ENCODE results near the gene PRIMPOL.

Gene PRIMPOL

GRCh38 chr4:184743650-184744049 lies 94.1 kb downstream of the PRIMPOL start:
- peaks cover 30% of the 10 kb centered on the region for H3K4me1 ChIP-seq (ENCODE audit: low read depth, poor library complexity, severe bottlenecking)
- no peaks in the 10 kb centered on the region for H4K20me1 ChIP-seq (ENCODE audit: insufficient read depth)
- TF ChIP-seq, protein P1, sequence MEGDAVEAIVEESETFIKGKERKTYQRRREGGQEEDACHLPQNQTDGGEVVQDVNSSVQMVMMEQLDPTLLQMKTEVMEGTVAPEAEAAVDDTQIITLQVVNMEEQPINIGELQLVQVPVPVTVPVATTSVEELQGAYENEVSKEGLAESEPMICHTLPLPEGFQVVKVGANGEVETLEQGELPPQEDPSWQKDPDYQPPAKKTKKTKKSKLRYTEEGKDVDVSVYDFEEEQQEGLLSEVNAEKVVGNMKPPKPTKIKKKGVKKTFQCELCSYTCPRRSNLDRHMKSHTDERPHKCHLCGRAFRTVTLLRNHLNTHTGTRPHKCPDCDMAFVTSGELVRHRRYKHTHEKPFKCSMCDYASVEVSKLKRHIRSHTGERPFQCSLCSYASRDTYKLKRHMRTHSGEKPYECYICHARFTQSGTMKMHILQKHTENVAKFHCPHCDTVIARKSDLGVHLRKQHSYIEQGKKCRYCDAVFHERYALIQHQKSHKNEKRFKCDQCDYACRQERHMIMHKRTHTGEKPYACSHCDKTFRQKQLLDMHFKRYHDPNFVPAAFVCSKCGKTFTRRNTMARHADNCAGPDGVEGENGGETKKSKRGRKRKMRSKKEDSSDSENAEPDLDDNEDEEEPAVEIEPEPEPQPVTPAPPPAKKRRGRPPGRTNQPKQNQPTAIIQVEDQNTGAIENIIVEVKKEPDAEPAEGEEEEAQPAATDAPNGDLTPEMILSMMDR (conservative IDR thresholded peaks at IDR 0.05; ENCODE audit: low read depth, low read length), result no peak
- no peaks in the 10 kb centered on the region for H3K27me3 ChIP-seq (ENCODE audit: insufficient read depth, low read depth)
- H3K79me2 ChIP-seq (ENCODE audit: insufficient read depth, low read depth), result no peaks in the 10 kb centered on the region
- no peak overlapping the region for H3K27ac ChIP-seq
- no peak overlapping the region for H3K4me3 ChIP-seq (IDR thresholded peaks at IDR 0.05; ENCODE audit: insufficient read depth, low read depth, low read length)
- no peak overlapping the region for H3K4me2 ChIP-seq
- H3K9ac ChIP-seq, result no peak overlapping the region
- H3K36me3 ChIP-seq (ENCODE audit: insufficient read depth), result no peaks in the 10 kb centered on the region
- no peak overlapping the region for H2AFZ ChIP-seq (ENCODE audit: low read depth)

GRCh38 chr4:184744236-184744635 lies 94.7 kb downstream of the PRIMPOL start:
- Histone ChIP-seq H3K27ac (no peak overlapping the region), H3K4me3 (IDR thresholded peaks at IDR 0.05; ENCODE audit: insufficient read depth, low read depth, low read length) (no peak overlapping the region), H3K9ac (no peak overlapping the region), H2AFZ (ENCODE audit: low read depth) (no peak overlapping the region), H3K4me2 (no peak overlapping the region), H3K4me1 (ENCODE audit: low read depth, poor library complexity, severe bottlenecking) (peaks cover 30% of the 10 kb centered on the region), H3K27me3 (ENCODE audit: insufficient read depth, low read depth) (no peaks in the 10 kb centered on the region), H3K79me2 (ENCODE audit: insufficient read depth, low read depth) (no peaks in the 10 kb centered on the region), H3K36me3 (ENCODE audit: insufficient read depth) (no peaks in the 10 kb centered on the region), H4K20me1 (ENCODE audit: insufficient read depth) (no peaks in the 10 kb centered on the region)
- TF ChIP-seq, protein P1 (conservative IDR thresholded peaks at IDR 0.05; ENCODE audit: low read depth, low read length), result no peak
